ENCODE results near the gene SPATA18. TPM values are rescaled to one million over a fixed set of nuclear protein-coding genes. Genes with fewer than 3 reads are reported as not detected.

Gene SPATA18, protein sequence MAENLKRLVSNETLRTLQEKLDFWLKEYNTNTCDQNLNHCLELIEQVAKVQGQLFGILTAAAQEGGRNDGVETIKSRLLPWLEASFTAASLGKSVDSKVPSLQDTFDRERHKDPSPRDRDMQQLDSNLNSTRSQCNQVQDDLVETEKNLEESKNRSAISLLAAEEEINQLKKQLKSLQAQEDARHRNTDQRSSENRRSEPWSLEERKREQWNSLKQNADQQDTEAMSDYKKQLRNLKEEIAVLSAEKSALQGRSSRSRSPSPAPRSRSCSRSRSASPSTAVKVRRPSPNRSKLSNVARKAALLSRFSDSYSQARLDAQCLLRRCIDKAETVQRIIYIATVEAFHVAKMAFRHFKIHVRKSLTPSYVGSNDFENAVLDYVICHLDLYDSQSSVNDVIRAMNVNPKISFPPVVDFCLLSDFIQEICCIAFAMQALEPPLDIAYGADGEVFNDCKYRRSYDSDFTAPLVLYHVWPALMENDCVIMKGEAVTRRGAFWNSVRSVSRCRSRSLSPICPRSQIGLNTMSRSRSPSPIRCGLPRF
- 0.10 TPM in 1 of 2 replicates, not detected in the other for total RNA-seq (2014; rRNA removed; shearing (Covaris generic))

DNA sequence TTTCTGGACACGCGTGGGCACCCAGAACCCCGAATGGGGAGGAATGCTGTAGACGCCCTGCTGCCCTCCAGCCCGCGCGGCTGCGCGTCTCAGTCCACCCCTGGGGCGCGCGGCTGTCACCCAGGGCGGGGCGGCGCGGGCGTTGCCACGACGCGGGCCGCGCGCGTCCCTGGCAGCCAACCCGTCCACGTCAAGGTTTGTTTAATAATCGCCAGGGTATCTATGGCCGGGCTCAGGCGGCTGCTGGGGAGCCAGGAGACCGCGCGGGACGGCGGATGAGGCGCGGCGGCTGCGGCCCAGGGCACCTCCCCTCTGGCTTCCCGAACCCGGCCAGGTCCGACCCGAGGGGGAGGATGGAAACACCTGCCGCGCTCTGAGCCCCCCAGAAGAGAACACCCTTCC is at the start of gene SPATA18:
Gene SPATA18, plus strand, starts transcription at position 92 of the 402 bp plus-strand sequence. CDS start 401 bp downstream, outside the sequence.
- no peak for DNase-seq (ENCODE audit: low spot score)

DNA sequence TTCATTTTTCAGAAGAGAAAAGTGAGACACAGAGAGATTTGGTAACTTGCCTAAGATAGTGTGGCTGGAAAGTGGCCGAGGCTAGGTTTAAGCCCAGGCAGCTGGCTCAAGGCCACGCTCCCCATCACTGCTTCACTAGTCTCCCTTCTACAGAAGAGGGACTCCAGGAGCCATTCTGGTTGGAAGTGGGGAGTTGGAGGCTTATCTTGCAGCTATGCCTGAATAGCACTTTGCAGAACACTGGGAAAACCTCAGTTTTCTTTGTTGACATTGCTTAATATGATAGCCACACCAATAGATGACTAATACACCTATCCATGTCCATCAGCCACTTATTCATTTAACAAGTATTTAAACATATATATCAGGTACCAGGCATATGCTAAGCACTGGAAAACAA is 49.5 kb upstream of the SPATA18 start:
- DNase-seq (ENCODE audit: low spot score): peak; percentile 15

DNA sequence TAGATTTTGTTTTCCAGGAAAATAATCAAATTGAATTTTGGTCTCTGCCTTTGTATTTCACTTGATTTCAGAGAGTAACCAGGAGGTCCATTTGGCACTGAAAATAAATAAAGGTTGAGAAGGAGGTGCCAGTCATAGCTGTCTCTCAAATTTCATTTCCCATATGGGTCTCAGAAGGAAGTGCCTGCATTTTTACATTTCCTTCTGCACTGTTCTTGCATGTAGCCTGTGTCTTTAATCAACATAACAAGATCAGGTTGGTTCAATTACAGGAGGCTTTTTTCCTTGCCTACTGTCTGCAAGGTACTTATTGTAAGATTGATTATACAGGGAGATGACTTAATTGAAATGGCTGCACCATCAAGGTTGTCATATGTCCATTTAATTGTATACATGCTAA is 46.7 kb upstream of the SPATA18 start:
- DNase-seq (ENCODE audit: low spot score): peak; percentile 46

DNA sequence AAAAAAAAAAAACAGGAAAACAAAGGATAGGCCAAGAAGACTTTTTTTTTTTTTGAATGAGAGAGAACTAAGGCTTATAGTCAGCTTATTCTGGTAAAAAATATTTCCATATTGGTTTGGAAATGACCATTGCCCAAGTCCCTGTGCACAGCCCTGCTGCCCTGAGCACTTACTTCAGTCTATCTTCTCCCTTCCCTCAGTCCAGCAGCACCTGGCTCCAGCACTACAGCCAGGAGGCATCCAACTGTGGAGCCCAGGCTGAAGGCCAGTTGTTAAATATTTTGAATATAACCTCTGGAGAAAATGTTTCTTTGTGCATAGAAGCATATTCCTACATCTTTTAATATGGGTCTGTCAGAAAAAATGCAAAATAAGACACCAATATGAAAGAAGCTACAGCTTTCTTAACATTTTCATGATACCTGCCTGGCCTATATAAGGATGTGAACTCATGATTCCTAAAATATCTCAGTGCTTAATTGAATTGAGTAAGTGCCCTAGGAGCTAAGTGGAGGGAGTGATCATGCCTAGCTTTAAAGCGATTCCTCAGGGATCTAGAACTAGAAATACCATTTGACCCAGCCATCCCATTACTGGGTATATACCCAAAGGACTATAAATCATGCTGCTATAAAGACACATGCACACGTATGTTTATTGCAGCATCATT is 45.4 kb upstream of the SPATA18 start:
- DNase-seq (ENCODE audit: low spot score): no peak

DNA sequence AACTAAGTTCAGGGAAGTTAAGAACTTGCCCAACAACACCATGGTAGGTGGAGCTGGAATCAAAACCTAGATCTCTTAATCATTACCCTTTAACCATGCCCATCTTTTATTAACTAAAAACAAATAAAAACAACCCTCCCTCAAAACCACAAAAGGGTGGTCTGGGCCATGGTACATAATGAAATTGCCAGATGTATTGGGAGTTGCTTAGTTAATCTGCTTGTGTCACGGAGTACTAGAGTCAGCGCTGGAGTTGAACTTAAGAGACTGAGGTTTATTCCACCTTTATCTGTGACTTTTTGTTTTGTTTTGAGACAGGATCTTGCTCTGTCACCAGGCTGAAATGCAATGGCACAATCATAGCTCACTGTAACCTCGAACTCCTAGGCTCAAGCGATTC is 44.2 kb upstream of the SPATA18 start:
- peak; percentile 79 for DNase-seq (ENCODE audit: low spot score)

DNA sequence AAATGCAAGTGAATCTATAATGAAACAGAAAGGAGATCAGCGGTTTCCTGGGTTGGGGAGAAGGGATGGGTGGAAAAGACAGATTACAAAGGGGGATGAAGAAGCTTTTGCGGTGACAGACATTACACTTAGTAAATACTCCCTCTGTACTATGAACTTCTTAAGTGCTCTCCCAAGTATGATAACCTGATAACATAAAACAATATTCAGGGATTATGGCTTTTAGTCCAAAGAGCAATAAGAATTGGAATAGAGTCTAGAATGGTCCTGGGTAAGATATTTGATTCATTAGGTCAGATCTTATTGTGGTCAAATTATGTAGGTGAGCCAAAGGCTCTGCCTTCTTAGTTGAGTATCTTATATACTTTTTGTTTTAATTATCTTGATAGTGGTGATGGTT is 40.1 kb upstream of the SPATA18 start:
- no peak for DNase-seq (ENCODE audit: low spot score)

DNA sequence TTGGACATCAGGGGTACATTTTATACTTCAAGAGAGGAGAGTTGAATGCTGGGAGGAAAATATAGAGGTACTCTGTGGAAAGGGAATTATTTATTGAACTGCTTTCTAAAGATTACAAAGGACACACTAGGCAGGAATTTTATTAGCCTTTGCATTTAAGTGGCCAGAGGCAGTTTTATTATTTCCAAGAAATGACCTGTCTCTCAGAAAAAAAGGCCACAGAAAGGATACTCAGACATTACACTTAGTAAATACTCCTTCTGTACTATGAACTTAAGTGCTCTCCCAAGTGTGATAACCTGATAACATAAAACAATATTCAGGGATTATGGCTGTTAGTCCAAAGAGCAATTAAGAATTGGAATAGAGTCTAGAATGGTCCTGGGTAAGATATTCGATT is 38.5 kb upstream of the SPATA18 start:
- DNase-seq (ENCODE audit: low spot score): no peak

DNA sequence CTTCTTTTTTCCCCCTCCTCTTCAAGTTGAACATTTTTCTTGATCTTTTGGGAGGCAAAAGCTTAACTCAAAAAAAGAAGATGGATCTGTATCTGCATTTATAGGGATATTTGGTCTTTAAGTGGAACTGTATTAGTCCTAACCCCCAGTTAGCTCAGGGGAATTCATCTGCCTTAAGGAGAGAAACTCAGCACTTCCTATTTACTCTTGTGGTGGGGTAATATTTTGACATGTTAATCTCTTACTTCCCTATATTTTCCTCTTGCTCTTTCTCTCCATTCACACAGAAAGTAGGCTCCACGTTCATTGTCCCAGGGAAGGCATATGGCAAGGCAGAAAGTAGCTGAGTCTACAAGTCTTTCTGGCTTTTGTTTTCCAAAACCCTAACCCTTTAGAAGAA is 36.2 kb upstream of the SPATA18 start:
- no peak for DNase-seq (ENCODE audit: low spot score)

DNA sequence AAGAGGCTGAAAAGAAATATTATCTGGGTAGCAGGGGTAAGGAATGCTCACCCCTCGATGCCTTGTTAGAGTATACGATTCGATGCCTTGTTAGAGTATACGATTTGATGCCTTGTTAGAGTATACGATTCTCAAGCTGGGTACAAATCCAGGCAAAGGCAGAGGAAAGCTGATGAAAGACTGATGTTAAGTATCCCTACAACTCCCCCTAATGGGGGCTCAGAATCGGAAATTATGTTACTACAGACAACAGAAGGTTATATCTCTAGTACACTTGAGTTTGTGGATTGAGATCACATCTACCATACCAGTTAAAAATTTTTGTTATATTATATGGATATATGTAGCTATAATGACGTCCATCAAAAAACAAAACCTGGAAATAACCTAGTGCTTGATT is 35.7 kb upstream of the SPATA18 start:
- DNase-seq (ENCODE audit: low spot score): peak; percentile 58

DNA sequence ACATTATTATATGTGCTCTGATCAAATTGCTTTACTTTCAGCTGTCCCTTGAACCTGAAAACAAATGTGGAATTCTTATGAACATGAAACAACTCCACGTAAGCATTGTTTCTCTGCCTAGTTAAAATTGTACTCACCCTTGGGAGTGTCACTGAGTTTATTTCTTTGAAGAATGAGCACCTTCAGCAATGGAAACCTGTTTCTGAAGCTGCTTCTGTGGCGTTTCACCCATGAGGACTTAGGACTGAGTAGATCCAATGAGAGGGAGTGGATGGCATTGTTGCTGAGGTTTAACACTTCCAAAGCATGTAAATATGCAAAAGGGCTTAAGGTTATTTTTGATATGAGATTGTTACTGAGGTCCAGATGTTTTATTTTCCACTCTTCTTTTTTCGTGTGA is 34.1 kb upstream of the SPATA18 start:
- no peak for DNase-seq (ENCODE audit: low spot score)

DNA sequence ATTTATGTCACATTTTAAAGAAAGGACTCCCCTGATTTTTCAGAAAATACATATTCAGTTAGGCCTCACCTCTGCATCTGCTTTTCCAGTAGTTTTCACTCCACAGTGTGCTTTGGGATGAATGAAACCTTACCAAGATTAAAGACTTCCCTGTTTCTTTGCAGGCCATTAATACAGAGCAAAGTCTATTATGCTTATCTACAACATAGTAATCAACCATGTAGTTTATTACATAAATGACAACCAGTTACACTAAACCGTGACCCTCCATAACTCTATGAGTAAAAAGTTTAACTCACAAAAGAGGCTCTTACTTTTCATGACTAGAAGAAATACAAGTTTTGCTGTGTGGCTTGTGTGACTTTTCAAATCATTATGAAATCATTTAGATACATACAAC is 33.3 kb upstream of the SPATA18 start:
- no peak for DNase-seq (ENCODE audit: low spot score)

DNA sequence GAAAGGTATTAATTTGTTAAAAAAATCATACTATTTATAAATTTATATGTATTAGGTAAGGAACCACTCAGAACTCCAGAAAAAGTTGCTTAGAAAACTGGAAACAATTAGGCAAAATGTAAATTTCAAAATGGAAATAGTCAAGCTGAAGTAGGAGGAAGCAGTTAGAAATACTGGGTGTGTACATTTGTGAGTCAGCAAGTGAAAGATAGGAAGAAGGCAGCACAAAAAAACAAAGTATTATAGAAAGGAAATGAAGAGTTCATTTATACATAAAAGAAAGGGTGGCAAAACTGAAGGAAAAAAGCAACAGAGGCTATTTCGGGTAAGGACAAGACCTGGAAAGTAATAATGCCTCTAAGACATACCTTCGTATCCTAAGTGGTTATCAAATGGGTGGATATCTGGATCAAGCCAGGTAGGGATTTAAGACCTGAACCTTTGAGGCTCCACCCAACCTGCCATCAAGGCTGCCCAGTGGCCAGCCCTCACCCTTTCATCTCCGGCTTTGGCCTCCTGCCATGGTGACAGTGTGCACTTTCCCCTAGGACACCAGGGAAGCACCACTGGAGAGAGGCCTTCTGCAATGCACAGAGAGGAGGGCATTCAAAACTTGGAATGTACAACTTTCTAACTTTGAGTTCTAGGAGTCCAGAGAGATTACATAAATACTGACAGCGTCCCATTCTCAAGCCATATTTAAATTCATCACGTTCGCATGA is 31.0 kb upstream of the SPATA18 start, which contains the start of gene LRRC66:
Gene LRRC66, minus strand, starts transcription at position 428 of the 722 bp plus-strand sequence. CDS start 2,750 bp downstream, outside the sequence.
- DNase-seq (ENCODE audit: low spot score): peak; percentile 96

DNA sequence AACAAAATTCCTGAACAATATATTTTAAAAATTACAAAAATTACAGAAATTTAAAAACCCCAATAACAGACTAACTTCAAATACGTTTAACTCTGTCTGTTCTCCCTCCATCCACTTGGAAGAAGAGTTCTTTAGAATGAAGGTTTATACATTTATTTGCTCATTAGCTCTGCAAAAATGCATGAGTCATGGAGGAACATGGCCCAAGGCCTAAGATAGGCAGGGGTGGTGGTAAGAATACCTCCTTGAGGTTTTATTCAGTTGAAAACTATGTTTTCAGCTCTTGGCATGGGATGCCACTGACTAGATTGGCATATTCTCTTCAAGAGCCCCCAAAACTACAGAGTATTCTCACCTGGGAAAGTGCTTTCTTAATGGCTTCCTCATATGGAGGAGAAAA is 22.1 kb upstream of the SPATA18 start:
- peak; percentile 18 for DNase-seq (ENCODE audit: low spot score)

DNA sequence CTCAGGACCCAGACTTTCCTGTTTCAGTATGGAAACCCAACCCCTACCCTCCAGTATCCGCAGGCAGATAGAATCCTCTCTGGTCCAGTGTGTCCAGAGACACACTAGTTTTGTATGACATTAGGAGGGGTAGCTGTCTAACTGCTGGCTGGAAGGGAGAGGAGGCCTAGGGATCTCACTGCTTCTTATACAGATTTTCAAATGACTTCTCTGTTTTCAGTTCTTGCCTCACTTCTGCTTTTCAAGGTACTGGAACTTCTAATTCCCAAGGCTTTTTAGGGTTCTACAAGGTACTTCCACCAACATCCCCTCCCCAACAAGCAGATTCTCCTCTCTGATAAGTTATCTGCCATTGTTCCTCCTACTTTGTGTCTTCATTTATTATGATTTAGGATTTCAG is 19.1 kb upstream of the SPATA18 start:
- DNase-seq (ENCODE audit: low spot score): no peak

DNA sequence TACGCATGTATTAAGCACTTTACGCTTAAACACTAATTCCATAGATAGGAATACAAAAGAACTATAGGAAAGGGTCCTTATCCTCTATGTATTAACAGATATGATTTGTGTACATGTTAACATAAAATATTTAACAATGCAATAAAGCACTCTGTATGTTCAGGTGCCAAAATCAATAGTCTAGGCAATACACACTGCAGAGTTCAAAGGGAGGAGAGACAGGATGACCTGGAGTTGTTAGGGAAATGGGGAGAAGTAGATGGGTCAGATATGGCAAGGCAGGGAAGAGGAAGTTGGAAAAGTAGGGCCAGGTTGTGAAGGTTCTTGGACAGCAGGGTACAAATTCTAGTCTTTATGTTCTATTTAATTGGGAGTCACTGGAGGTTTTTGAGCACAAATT is 15.9 kb upstream of the SPATA18 start:
- DNase-seq (ENCODE audit: low spot score): no peak

DNA sequence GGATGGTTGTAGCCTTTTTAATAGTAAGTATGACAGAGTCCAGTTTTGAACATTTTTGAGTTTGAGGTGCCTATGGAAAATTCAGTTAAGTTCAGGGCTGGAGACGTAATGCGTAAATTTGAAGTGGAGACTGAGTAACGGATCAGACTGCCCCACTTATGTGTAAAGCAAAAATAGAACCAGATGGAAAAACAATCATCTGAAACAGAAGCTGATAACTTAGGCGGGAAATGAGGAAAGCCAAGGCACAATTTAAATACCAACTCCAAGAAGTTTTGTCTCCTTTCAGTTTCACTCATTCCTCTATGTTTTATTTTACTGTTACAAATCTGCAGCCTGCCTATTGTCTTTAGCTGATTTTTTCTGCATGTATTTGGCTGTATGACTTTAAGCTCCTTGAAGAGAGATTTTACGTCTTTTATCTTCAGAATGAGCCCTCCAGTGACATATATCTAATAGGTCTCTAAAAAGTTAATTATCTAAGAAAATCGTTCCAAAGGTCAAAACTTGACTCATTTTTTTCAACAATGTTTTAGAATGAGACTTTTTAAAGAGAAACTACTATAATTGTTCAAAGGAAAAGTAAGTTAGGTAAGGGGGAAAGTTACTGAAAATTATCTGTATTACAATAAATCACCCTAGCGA is 14.1 kb upstream of the SPATA18 start:
- DNase-seq (ENCODE audit: low spot score): no peak

DNA sequence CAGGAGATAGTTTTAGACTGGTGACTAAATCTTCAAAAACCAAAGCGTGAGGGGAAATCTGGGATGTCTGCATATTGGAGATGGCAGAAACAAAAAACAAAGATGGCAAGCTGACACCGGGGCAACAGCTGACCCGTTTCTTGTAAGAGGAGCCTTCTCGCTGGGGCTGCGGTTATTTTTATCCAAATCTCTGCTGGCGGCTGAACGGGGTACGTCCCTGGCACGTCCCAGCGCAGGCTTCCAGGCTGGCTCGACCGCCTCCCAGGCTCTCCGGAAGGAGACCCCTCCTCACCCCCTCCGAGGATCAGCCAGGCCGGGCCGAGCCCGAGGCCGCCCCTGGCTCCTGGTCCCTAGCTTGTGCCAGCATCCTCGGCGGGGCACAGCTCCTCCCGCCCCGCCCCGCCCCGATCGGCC is 13.4 kb upstream of the SPATA18 start:
- no peak for DNase-seq (ENCODE audit: low spot score)

DNA sequence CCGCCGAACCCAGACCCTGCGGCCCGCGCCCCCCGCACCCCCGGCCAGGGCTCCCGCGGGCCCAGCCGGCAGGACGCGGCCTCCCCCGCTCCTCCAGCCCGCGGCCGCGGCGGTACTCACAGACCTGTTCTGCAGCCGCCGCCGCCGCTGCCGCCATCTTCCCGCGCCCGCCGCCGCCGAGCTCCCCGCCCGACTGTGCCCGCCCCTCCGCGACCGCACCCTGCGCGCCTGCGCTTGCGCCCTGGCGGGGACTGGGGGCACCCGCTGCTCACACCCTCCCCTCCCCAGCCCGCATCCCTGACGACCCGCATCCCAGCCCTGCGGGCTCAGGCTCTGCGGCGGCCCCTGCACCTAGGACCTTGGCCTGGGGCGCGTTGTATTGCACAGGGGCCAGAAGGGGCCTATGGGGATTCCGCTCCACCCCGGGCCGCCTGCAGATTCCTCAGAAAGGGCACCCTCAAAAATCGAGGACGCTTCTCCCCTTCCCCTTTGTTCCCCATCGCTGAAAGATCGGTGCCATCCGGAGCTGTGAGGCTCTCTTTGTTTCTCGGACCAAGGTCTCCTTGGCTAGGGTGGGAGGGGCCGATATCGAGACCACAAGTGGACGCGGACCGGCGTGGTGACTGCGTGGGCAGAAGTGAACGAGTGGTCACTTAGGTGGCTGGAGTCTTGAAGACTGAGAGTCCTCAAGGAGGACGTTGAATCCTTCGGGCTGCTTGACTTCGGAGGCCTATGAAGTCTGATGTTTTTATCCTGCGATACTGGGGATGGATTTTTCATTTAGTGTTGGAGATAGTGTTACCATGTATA is 12.8 kb upstream of the SPATA18 start, which contains the start of gene SGCB:
Gene SGCB, minus strand, starts transcription at position 197 of the 810 bp plus-strand sequence. Its CDS starts 40 bp downstream, at position 157.
- DNase-seq (ENCODE audit: low spot score): no peak

DNA sequence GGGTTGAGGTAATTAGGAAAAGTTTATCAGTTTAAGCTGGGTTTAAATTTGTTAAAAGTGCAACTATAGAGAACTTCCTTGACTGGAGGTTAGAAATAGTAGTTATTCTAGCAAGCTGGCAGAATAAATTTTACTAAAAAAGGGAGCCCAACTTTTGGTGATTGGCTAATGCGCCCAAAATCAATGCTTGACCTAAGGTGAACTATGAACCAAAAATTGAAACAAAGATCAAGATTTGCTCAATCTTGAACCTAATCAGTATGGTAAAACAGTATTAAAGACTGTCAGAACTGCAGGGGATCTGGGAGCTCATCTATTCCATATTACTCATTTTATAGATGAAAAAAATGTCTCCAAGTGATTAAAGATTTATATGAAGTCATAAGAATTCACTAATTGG is 6.1 kb upstream of the SPATA18 start:
- no peak for DNase-seq (ENCODE audit: low spot score)

DNA sequence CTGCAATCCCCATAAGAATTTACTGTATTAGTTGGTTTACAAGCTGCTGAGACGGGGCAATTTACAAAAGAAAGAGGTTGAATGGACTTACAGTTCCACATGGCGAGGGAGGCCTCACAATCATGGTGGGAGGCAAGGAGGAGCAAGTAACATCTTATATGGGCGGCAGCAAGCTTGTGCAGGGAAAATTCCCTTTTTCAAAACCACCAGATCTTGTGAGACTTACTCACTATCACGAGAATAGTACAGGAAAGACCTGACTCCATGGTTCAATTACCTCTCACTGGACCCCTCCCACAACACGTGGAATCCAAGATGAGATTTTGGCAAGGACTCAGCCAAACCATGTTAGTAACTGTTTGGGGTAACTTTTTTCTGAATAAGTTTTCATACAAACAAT is 1.8 kb upstream of the SPATA18 start:
- no peak for DNase-seq (ENCODE audit: low spot score)

Measured in HT-29 (cell line).